ENCODE data around the gene KRT15. TPM values are rescaled to one million over a fixed set of nuclear protein-coding genes. Genes with fewer than 3 reads are reported as not detected.

The KRT15 gene
- polyA plus RNA-seq, 1 donor (not counting 4 experiments of a cell fraction or from before 2014, with no cell fraction given), result 729 TPM

GRCh38 chr17:41484920-41485904 is 33.5 kb downstream of the KRT15 start:
- TF ChIP-seq, protein P1, sequence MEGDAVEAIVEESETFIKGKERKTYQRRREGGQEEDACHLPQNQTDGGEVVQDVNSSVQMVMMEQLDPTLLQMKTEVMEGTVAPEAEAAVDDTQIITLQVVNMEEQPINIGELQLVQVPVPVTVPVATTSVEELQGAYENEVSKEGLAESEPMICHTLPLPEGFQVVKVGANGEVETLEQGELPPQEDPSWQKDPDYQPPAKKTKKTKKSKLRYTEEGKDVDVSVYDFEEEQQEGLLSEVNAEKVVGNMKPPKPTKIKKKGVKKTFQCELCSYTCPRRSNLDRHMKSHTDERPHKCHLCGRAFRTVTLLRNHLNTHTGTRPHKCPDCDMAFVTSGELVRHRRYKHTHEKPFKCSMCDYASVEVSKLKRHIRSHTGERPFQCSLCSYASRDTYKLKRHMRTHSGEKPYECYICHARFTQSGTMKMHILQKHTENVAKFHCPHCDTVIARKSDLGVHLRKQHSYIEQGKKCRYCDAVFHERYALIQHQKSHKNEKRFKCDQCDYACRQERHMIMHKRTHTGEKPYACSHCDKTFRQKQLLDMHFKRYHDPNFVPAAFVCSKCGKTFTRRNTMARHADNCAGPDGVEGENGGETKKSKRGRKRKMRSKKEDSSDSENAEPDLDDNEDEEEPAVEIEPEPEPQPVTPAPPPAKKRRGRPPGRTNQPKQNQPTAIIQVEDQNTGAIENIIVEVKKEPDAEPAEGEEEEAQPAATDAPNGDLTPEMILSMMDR (optimal IDR thresholded peaks at IDR 0.05 in 1 of 3, IDR thresholded peaks at IDR 0.05 in 1 of 3, conservative IDR thresholded peaks at IDR 0.05 in 1 of 3; ENCODE audit: extremely low read depth in 1 of 3, insufficient read depth in 2 of 3, low read length in 3 of 3), result no peak
- no peak for TF ChIP-seq EZH2 (IDR thresholded peaks at IDR 0.05; ENCODE audit: low read length)
- no peaks in the 10 kb centered on the region for H3K79me2 ChIP-seq (ENCODE audit: control insufficient read depth, insufficient read depth, low read length)
- H3K4me2 ChIP-seq (ENCODE audit: control insufficient read depth, extremely low read depth, insufficient read depth, low read depth, low read length), result no peak overlapping the region
- DNase-seq (ENCODE audit: low read depth, low spot score) (no peak), FAIRE-seq (no peak)
- no peak overlapping the region for H3K27ac ChIP-seq (ENCODE audit: control insufficient read depth, insufficient read depth, low read length)
- no peaks in the 10 kb centered on the region for H4K20me1 ChIP-seq (ENCODE audit: control insufficient read depth, extremely low read depth, insufficient read depth, low read length)
- dilution Hi-C loops (cut with MboI; ENCODE audit: extremely low pct_ligation_motif_present, low sequenced_read_pairs), result no loop called here
- H3K9me1 ChIP-seq (ENCODE audit: control insufficient read depth, extremely low read depth, insufficient read depth, low read length), result no peaks in the 10 kb centered on the region
- no peaks in the 10 kb centered on the region for H3K9me3 ChIP-seq (ENCODE audit: control insufficient read depth, low read depth, low read length)
- H3K4me3 ChIP-seq (ENCODE audit: control insufficient read depth in 2 of 3, extremely low read depth in 1 of 3, insufficient read depth in 2 of 3, low read depth in 1 of 3, low read length in 3 of 3), result no peak overlapping the region
- no peaks in the 10 kb centered on the region for H3K36me3 ChIP-seq (ENCODE audit: control insufficient read depth in 2 of 2, extremely low read depth in 1 of 2, insufficient read depth in 2 of 2, low read length in 2 of 2)
- no peaks in the 10 kb centered on the region for H3K27me3 ChIP-seq (ENCODE audit: control insufficient read depth, extremely low read depth, insufficient read depth, low read length)
- H3K9ac ChIP-seq (ENCODE audit: control insufficient read depth, extremely low read depth, insufficient read depth, low read length), result no peak overlapping the region
- no peak overlapping the region for H2AFZ ChIP-seq (ENCODE audit: control insufficient read depth, low read length)
- H3K4me1 ChIP-seq (ENCODE audit: control insufficient read depth, extremely low read depth, insufficient read depth, low read length), result no peaks in the 10 kb centered on the region

DNA sequence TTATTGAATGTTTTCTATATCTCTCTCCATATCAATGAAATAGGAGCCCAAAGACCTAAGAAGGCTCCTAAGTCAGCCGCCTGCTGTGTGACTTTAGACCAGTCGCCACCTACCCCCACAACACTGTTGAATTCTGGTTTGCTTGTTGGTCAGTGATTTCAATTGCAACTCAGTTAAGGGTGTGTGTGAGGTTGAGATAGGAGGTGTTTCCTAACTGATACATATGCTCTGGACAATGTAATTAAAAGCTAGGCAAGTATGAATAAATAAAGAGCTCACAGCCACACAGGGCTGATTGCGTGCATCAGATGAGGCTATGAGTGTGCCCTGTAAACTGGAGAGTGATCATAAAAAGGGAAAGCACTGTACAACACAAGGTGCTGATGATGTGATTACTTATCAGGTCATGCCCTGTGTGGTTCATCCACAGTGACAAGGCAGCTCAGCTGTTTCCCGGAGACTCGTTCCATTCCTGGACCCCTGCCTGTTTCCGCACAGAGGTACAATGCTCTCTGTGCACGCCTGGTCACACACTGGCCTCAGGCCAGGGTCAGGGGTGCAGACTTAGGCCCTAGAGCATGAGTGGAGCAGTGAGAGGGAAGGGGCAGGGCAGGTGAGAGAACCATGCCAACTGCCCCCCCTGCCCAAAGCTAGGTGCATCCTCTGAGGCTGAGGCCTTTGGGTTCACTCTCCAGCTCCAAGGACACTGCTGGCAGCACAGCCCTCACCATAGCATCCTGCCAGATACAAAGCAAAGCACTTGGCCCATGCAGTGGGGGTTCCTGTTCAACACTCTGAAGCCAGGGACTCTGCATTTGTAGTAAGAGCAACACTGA is 34.5 kb downstream of the KRT15 start:
- Histone ChIP-seq H4K20me1 (ENCODE audit: control insufficient read depth, extremely low read depth, insufficient read depth, low read length) (no peaks in the 10 kb centered on the region), H3K27ac (ENCODE audit: control insufficient read depth, insufficient read depth, low read length) (no peak overlapping the region), H3K27me3 (ENCODE audit: control insufficient read depth, extremely low read depth, insufficient read depth, low read length) (no peaks in the 10 kb centered on the region), H3K4me1 (ENCODE audit: control insufficient read depth, extremely low read depth, insufficient read depth, low read length) (no peaks in the 10 kb centered on the region), H3K9me1 (ENCODE audit: control insufficient read depth, extremely low read depth, insufficient read depth, low read length) (no peaks in the 10 kb centered on the region), H3K9me3 (ENCODE audit: control insufficient read depth, low read depth, low read length) (no peaks in the 10 kb centered on the region), H3K79me2 (ENCODE audit: control insufficient read depth, insufficient read depth, low read length) (no peaks in the 10 kb centered on the region), H2AFZ (ENCODE audit: control insufficient read depth, low read length) (no peak overlapping the region), H3K4me3 (ENCODE audit: control insufficient read depth in 2 of 3, extremely low read depth in 1 of 3, insufficient read depth in 2 of 3, low read depth in 1 of 3, low read length in 3 of 3) (no peak overlapping the region), H3K9ac (ENCODE audit: control insufficient read depth, extremely low read depth, insufficient read depth, low read length) (no peak overlapping the region), H3K4me2 (ENCODE audit: control insufficient read depth, extremely low read depth, insufficient read depth, low read depth, low read length) (no peak overlapping the region), H3K36me3 (ENCODE audit: control insufficient read depth in 2 of 2, extremely low read depth in 1 of 2, insufficient read depth in 2 of 2, low read length in 2 of 2) (no peaks in the 10 kb centered on the region)
- dilution Hi-C loops (cut with MboI; ENCODE audit: extremely low pct_ligation_motif_present, low sequenced_read_pairs), result no loop called here
- DNase-seq (ENCODE audit: low read depth, low spot score), result no peak
- FAIRE-seq, result no peak
- TF ChIP-seq, protein P1 (optimal IDR thresholded peaks at IDR 0.05 in 1 of 3, IDR thresholded peaks at IDR 0.05 in 1 of 3, conservative IDR thresholded peaks at IDR 0.05 in 1 of 3; ENCODE audit: extremely low read depth in 1 of 3, insufficient read depth in 2 of 3, low read length in 3 of 3), result no peak
- TF ChIP-seq EZH2 (IDR thresholded peaks at IDR 0.05; ENCODE audit: low read length), result no peak
